Stimulated activated CD8-positive, alpha-beta memory T cell treated with anti-CD3 and anti-CD28 coated beads, Interleukin-7, amount 100 ng/mL, for 4 hours (primary cell): ENCODE results near the gene ENTHD1.

Source experiments
- DNase-seq, 2 donors: peaks; one replicate each; pipeline ENCODE4 v3.0.0-alpha.2; 2020; ENCODE audit warnings: low read depth in 2 of 2

Gene ENTHD1

DNA sequence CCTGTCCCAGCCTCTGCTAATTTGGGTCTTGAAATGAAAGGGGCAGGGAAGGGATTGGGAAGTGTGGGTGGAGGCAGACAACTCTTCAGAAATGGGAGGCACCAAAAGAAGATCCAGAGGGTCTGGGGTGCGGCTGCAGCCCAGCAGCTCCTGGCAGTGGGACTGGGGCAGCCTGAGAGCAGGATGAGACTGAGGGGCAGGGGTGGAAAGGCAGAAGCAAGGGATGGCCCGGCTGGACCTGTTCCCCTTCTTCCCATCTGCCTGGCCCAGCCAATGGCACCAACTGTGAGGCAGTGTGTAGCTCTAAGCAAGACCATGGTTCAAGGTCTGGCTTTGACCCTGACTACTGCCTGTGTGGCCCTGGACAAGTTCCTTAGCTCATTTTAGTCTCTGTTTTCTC, 160.4 kb downstream of the ENTHD1 start:
- DNase-seq, result no peak

DNA sequence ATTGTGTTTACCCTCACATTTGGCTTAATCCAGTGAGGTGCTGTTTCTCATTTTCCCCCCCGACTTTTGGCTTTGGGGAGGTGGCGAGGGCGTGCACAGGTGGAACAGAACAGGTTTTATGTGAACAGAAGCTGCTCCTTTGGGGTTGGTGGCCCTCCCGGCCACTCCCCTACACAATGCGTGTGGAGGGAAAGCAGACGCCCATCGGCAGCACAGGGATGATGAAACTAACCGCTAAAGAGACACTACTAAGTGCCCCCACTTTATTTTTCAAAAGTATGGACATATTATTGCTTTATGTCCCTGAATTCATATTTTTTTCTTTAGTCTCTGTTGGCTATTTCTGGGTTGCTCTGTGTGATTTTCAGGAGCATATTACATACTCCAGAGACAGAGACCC, 160.9 kb downstream of the ENTHD1 start:
- DNase-seq, result no peak

DNA sequence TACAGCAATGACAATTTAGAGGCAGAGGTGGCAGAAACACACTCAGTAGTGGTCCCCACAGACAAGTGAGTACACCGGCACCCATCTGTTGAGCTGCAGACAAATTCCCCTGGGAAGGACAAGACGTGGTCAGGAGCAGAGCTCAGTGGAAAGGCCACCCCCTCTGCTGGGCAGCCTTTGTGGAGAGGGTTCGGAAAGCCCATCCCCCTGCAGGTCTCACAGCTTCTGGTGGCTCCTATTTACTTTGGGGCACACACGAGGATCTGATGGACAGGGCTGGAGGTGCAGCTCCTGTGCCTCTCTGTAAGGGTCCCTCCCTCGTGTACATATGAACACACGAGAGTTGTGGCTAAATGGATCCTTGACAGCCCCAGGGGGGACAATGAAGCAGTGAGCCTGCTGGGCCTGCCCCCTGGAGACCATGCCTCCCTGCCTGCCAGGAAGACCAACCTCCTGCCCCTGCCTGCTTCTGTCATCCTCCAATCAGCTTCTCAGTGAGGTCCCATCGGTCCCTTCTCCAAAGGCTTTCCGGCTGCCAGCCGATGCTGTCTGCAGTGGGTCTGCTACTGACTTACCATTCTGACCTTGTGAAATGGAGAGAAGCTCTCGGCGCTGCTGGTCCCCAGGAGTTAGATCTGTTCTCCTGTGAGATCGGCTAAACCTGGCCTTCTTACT, 161.5 kb downstream of the ENTHD1 start:
- DNase-seq, result no peak

DNA sequence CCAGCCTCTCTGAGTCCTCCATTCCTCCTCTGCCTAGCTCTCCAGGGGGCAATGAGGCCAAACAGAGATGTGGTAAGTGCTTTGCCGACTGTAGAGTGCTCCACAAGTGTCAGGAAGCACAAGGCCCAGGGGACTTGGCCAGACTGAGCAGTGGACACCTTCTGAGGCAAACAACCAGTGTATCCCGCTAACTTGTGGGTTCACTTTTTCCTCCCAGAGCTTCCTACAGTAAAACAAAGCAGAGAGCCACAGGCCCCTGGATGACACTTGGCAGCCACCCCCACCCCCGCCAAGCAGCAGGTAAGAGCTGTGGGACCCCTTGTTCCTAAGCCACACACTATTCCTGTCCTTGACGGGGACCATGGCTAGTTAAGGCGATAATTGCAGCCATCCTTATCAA, 162.1 kb downstream of the ENTHD1 start:
- DNase-seq, result no peak

DNA sequence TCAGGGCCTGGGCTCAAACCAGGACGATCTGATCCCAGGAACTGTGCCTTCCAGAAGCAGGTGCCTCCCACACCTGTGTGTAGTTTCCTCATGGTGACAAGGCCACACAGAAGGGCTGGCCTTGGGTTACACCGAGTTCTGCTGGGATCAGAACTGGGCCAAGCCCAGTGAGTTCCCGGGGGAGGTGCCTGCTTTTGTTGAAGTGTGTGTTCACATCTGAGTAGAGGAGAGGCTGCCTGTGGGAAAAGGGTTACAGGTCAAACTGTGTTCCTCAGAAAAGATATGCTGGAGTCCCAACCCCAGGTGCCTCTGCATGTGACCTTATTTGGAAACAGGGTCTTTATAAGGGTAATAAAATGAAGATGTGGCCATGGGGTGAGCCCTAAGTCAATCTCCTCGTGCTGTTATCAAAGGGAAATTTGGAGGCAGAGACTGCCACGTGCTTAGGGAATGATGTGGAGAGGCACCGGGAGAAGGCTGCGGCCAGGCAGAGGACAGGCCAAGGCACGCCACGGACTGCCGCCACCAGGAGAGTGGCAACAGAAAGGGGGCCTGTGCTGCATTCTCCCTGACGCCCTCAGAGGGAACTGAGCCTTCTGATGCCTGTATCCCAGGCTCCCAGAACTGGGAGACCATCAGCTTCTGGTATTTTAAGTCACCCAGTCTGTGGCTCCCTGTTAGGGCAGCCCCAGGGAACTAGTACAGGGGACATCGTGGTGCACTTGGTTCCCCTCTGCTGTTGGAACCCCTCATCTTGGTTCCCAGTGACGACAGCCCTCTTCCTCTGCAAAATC, 164.2 kb downstream of the ENTHD1 start:
- DNase-seq, result no peak

DNA sequence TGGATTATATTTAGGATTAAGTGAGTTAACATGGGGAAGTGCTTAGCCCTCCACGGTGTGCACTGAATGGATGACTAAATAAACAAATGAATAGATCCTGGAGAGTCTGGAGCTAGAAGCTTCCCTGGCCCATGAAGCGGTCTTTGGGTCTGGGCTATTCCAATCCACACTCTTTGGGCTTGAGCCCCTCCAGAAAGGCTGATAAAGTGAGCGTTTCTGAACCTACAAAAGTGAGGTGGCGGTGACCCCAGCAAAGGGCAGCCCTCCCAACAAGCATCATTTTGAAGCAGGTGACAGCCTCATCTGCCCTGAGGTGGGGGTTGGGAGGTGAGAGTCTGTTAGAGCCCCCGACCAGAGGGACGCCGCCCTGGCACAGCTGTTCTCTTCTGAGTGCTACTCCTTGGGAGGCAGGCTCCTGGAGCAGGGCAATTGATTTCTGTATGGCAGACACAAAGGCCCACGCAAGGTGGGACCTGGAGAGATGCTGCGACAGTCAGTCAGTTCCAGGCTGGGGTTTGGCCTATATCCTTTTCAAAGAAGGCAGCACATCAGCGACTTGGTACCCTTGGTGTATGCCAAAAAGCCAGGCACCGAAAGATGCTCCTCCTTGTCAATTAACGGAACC, 165.2 kb downstream of the ENTHD1 start:
- DNase-seq, result no peak

DNA sequence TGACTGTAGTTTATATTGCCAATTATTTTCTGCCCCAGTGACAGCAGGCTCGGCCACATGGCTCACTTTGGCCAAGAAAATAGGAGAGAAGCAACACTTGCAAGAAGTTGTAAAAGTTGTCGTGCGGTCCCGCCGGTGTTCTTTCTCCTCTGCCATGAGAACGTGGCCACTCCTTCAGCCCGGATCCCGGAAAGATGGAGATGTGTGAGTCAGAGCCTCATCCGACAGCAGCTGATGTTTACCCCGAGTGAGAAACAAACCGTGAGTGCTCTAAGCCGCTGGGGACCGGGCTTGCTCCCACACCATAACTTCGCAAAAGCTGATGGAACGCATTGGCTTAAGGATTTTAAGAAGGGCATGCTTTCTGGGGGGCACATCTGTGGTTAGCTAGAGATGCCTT, 166.0 kb downstream of the ENTHD1 start:
- DNase-seq, result no peak

DNA sequence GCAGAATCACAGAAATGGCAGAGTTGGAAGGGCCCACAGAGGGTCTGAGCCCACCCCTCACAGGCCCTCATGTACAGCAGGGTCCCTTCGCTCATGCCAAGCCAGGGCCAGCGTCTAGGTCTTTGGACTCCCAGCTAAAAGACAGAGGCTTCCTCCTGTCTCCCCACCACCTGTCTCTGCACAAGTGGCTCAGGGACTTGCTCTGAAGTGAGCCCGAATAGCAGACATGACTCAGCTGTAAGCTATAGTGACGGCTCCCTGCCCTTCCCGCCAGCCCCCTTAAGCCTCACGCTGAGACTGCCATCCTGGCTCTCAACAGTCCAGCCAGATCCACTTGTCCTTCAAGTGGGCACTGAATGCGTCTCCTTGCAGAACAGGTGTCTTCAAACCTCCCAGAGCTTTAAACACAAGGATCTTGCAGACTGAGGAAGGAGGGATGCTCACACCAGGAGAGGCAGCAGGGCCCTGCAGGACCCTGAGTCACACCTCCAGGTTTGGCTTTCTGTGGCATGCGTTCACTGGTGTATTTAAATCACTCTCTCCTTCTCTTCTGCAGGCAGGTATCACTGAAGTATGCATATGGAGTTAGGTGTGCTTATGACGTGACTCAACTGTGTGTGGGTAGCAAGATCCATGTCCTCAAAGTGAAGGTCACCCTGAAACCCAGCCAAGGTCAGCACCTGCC, 168.1 kb downstream of the ENTHD1 start:
- DNase-seq, result no peak

DNA sequence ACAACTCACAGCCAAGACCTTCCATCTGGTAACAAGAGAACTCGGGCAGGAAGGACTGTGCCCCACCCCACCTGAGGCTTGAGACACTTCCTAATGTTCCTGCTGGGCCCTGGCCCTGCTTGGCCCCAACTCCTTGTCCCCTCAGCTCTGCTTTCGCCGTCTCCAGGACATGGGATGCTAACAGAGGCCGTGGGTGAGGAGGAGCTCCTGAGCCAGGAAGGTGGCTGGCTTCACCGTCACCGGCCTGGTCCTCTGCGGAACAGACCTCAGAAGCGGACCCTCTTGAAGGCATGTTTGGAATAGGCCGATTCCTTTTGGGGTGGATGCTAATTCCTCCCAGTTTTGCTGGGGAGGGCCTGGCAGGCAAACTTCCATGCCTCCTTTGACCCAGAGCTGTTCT, 168.7 kb downstream of the ENTHD1 start:
- no peak for DNase-seq

DNA sequence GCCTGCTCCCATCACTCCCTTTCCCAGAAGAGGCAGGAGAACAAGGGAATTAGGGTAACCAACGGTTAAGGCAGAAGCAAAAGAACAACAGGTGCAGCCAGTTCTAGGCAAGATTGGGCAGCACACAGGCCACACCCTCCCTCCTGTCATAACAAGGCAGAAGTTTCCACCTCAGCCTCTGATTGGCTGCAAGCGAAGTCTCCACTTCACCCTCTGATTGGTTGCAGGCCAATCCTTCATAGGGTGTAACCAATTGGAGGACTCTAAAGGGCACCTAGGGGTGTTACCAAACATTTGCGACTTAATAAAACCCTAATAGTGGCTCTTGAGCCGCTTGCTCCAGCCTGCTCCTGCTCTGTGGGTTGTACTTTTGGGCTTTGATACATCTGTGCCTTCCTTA, 169.2 kb downstream of the ENTHD1 start:
- no peak for DNase-seq

DNA sequence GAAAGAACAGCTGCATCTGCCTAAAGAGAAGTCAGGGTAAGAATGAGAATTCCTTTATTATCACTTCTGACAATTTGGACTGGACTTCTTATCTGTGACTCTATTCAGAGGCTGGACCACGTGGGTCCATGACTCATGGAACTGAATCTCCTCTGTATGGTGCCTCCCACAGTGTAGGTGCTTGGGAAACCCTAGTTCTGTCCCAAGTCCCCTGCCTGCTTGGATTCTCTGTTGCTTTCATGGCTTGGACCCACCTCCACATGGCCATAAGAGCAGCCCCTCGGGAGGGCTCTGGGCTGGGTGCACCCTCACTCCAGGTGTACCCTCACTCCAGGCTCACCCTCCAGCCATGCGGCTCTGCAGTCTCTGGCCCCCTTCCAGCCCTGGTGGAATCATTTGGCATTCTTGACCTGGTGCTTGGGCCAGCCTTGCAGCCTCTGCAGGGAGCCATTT, 169.6 kb downstream of the ENTHD1 start:
- no peak for DNase-seq

DNA sequence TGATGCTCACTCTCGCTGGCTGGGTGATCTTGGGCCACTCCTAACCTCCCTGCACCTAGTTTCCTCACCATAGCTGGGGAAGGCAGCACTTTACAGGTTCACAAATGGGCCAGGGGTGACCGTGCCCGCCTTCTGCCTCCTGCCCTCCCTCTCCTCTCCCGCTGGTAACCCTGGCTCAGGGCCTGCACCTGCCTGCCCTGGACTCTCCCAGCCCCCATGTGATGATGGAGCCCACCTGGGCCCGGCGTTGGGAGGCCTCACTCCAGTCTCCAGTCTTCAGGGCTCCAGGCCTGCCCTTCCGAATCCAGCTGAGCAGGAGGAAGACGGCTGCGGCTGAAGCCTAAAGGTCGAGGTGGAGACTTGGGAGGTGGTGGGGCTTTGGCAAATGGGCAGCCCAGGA, 170.1 kb downstream of the ENTHD1 start:
- no peak for DNase-seq

DNA sequence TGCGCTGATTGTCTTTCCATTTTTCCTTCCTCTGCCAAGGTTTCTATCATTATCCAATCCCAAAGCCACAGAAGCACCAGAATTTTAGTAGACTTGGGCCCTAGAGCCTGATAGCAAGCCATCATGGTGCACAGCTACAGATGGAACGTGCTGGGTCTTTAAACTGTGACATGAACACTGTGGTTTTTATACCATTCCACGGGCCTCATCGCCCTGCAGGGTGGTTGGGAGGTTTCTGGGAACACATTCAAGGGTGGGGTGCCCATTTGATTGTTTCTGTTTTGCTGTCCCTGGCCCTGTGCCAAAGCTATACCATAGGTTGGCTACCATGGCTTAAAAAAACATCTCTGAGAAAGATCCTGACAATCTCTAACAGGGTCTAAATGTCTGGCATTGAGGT, 171.1 kb downstream of the ENTHD1 start:
- DNase-seq, result no peak

DNA sequence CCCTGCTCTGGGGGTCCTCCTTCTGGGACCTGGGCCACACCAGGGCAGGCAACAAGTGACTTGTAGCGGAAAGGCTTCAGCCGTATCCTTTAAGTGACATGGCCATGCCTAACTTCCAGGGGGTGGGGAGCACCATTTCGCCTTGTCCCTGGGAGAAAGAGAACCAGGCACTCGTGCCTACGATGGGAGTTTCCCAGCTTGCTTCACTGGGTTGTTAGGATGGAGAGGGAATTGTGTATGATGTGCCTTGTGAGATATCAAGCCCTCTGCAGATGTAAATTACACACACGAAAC, 171.6 kb downstream of the ENTHD1 start:
- DNase-seq, result no peak

DNA sequence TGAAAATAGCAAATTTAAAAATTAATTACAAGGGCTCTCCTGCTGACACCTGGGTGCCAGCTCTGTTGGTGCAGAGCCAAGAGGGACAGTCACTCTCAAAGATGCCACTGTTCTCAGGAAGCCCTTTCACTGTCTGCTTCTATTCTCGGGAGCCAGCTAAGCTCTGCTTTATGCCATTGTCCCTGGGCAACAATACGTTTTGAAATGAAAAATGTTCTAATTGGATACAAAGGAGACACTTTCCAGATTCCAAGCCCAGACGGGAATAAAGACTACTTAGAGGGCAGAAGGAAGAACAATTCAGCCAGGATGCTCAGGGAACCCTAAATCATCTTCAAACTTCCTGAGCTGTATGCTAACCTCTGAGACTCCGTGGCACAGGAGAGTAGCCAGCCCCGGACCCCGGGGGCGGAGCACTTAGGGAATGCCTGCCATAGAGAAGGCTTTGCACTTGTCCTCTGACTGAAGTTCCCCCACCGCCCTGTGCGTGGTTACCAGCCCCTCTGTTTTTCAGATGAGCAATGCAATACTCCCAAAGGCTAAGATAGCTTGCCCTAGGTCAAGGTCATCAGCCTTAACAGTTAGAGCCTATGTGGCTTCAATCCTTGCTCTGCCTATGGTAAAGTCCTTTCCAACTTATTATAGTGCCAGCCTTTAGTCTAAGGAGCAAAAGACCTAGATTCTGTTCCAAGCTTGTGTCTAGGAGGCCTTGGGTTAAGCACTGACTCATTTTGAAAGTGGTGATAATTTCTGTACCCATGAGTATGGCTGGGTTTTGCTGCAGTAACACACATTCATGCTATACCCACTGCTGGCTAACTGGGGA, 172.1 kb downstream of the ENTHD1 start:
- DNase-seq, result no peak

DNA sequence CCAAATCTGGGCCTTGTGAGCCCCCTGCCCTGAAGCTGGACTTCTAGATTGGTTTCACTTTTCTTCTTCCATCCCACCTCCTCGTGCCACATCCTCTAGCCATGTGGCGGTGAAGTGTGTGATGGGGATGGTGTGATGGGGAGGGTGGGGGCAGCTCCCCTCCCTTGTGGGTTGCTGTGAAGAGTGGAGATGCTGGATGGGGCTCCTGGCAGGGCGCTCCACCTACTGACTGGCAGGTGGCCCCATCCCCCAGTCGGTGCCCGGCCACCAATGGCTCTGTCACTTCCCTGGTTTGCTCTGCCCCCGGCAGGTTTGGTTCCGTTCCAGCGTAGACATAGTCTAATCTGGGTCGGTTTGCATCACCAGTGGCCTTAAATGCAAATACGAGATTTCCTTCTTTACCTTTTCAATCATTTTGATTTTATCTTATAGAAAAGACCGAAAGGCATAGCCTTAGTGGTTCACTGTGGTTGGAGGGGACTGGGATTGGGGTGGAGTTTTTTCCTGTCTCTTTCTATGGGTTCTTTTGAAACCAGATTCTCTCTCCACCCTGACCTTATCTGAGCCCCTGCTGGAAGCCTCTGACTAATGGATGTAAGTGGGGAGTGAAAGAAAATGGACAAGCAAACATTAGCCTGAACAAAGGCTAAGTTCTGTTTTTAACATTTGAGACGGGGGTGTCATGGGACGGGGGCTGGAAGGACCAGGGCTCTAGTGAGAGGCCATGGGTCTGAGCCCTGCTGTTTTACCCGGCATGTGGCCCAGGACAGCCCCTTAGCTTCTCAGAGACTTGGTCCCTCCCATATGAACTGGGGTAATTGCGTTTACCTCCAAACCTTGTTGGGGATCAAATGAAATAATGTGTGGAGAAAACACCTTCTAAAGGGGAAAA, 173.8 kb downstream of the ENTHD1 start:
- no peak for DNase-seq

DNA sequence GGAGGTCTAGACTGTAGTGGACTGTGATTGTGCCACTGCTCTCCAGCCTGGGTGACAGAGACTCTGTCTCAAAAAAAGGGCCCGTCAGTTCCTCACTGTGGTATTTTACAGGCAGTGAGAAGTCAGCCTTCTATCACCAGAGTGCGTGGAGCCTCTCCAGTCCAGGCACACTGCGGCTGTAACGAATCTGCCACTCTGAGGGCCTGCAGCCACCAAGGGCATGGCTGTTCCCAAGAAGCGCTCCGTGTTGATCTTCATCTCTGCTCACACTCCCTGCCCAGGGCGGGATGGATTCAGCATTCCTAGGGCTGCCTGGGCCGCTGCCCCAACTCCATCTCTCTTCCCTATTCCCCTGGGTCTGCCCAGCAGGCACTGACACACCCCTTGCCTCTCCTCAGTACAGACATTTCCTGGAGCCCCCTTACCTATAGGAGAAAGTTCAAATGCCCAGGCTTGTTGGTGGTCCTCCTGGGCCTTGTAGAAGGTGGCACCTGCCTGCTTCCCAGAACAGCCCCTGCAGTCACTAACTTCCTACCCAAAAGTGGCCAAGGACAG, 174.6 kb downstream of the ENTHD1 start:
- no peak for DNase-seq

DNA sequence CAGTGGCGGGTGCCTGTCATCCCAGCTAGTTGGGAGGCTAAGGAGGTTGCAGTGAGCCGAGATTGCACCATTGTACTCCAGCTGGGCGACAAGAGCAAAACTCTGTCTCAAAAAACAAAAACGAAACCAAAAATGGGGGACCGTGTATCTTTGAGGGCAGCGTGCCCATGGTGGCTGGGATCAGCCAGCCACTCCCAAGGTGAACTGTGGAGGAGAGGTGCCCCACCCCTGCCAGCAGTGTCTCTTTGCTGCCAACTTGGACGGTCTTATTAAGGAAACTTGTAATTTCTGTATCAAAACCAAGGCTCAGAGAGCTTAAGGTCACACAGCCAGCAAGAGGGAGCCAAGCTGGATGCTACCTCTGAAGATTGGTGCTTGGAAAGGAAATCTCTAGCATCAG, 175.4 kb downstream of the ENTHD1 start:
- DNase-seq, result no peak

DNA sequence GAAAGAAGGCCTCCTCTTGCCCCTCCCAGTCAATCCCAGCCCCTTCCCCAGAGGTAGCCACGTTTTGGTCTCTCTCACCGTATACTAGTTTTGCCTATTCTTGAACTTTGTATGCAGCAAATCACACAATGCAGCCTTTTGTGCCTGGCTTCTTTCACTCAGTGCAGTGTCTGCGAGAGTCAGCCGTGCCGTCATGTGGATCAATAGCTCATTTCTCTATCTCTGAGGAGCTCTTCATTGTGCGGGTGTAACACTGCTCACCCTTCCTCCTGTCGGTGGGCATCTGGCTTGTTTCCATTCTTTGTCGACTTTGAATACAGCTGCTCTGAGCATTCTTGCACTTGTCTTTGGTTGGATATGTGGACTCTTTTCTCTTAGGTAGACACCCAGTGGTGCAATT, 176.5 kb downstream of the ENTHD1 start:
- DNase-seq, result no peak

DNA sequence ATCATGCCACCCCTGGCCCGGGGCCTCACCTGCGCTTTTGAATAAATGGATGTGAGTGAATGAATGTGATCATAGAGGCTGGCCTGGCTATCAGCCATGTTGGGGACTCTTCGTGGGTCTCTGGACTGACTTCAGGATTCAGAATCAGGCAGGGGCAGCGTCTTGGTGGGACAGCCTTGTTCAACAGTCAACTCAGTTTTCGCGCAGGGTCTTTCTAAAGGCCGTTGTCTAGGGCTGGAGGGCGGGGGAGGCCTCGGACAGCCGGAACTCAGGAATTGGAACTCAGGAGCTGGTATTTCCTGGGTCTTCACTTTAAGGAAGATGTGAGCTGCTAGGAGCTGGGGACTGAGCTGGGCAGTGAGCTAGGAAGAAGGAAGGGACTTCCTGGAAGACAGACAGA, 177.0 kb downstream of the ENTHD1 start:
- DNase-seq, result no peak
